ENCODE measurements around the gene ODAM. TPM values are rescaled to one million over a fixed set of nuclear protein-coding genes. Genes with fewer than 3 reads are reported as not detected.

The ODAM gene
- total RNA-seq, 1 experiment from 2014 or later: not detected

DNA sequence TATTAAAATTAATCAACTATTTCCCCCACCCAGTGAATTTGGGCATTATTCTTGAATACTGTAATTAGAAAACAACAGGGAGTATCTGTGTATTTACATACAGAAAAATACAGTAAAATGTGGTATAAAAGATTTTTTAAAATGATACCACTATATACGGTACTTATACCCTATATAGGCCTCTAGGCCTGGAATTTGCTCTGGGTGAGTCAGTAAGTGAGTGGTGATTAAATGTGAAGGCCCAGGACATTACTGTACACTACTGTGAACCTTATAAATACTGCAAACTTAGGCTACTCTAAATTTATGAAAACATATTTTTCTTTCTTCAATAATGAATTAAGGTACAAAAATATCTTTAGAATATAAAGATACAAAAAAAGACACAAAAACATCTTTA lies 40.6 kb downstream of the ODAM start:
- Histone ChIP-seq H3K4me3 (ENCODE audit: low read depth in 2 of 2, low read length in 2 of 2) (no peak overlapping the region), H3K36me3 (ENCODE audit: control insufficient read depth, insufficient read depth, low read length) (no peaks in the 10 kb centered on the region), H3K27ac (ENCODE audit: low read length) (no peak overlapping the region), H3K27me3 (ENCODE audit: control insufficient read depth, insufficient read depth, low read length) (no peaks in the 10 kb centered on the region), H3K4me1 (ENCODE audit: control insufficient read depth, insufficient read depth, low read length) (no peaks in the 10 kb centered on the region), H3K9me3 (ENCODE audit: control insufficient read depth, insufficient read depth, low read depth, low read length) (no peaks in the 10 kb centered on the region)
- in situ Hi-C loops (cut with HindIII; ENCODE audit: low pct_unique_long_range_greater_than_20kb, low sequenced_read_pairs) (no loop called here), intact Hi-C loops (cut with micrococcal nuclease; ENCODE audit: unreplicated experiment) (no loop called here)
- no TSS peak for BruUV-seq (replicated peaks)
- POLR2A ChIA-PET: no interaction called here
- no peak for ATAC-seq
- DNase-seq (ENCODE audit: low read depth, low spot score): no peak
- CTCF ChIA-PET: no interaction called here
- TF ChIP-seq, protein P1, sequence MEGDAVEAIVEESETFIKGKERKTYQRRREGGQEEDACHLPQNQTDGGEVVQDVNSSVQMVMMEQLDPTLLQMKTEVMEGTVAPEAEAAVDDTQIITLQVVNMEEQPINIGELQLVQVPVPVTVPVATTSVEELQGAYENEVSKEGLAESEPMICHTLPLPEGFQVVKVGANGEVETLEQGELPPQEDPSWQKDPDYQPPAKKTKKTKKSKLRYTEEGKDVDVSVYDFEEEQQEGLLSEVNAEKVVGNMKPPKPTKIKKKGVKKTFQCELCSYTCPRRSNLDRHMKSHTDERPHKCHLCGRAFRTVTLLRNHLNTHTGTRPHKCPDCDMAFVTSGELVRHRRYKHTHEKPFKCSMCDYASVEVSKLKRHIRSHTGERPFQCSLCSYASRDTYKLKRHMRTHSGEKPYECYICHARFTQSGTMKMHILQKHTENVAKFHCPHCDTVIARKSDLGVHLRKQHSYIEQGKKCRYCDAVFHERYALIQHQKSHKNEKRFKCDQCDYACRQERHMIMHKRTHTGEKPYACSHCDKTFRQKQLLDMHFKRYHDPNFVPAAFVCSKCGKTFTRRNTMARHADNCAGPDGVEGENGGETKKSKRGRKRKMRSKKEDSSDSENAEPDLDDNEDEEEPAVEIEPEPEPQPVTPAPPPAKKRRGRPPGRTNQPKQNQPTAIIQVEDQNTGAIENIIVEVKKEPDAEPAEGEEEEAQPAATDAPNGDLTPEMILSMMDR (IDR thresholded peaks at IDR 0.05): no peak
- TF ChIP-seq TCF7L2 (IDR thresholded peaks at IDR 0.05; ENCODE audit: low read depth, low read length) (no peak), SIN3A (IDR thresholded peaks at IDR 0.05; ENCODE audit: borderline replicate concordance, insufficient read depth, low read depth, low read length) (no peak), POLR2AphosphoS5 (IDR thresholded peaks at IDR 0.05; ENCODE audit: low read depth, low read length) (no peak)
- TF ChIP-seq, protein P2, sequence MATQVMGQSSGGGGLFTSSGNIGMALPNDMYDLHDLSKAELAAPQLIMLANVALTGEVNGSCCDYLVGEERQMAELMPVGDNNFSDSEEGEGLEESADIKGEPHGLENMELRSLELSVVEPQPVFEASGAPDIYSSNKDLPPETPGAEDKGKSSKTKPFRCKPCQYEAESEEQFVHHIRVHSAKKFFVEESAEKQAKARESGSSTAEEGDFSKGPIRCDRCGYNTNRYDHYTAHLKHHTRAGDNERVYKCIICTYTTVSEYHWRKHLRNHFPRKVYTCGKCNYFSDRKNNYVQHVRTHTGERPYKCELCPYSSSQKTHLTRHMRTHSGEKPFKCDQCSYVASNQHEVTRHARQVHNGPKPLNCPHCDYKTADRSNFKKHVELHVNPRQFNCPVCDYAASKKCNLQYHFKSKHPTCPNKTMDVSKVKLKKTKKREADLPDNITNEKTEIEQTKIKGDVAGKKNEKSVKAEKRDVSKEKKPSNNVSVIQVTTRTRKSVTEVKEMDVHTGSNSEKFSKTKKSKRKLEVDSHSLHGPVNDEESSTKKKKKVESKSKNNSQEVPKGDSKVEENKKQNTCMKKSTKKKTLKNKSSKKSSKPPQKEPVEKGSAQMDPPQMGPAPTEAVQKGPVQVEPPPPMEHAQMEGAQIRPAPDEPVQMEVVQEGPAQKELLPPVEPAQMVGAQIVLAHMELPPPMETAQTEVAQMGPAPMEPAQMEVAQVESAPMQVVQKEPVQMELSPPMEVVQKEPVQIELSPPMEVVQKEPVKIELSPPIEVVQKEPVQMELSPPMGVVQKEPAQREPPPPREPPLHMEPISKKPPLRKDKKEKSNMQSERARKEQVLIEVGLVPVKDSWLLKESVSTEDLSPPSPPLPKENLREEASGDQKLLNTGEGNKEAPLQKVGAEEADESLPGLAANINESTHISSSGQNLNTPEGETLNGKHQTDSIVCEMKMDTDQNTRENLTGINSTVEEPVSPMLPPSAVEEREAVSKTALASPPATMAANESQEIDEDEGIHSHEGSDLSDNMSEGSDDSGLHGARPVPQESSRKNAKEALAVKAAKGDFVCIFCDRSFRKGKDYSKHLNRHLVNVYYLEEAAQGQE (IDR thresholded peaks at IDR 0.05; ENCODE audit: insufficient read depth in 1 of 2, low read depth in 2 of 2, low read length in 1 of 2): no peak

DNA sequence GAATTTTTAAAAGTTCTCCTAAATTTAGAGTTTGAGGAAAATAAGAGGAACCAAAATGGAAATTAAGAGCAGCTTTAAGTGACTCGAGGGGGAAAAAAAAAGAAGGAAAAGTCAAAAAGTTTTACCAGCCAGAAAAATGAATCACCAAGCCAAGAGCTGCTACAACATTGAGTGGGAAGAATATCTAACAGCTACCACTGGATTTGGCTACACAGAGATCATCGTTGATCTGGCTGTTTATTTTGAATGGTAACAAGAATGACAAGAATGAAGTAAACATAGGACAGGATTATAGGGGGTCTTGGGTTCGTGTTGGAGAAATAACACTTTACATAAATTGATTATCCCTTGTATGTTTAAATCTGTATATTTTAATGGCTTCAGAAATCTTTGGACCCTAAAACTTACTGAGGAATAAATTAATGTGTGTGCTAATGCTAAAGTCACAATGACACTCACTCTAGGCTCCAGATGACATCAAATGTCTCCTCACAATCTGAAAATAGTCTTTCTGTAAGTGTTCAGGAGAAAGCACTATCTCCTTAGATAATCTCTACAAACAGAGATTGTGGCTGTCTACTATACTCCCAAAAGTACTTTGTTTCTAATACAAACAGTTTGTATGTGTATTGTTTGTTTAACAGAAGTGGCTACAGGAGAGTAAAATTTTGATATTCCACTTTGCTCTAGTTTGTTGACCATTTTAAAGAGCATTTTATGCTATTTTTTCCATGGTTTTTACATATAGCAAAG lies 43.8 kb downstream of the ODAM start:
- TF ChIP-seq SIN3A (IDR thresholded peaks at IDR 0.05; ENCODE audit: borderline replicate concordance, insufficient read depth, low read depth, low read length): no peak
- no peak for TF ChIP-seq POLR2AphosphoS5 (IDR thresholded peaks at IDR 0.05; ENCODE audit: low read depth, low read length)
- TF ChIP-seq, protein P2 (IDR thresholded peaks at IDR 0.05; ENCODE audit: insufficient read depth in 1 of 2, low read depth in 2 of 2, low read length in 1 of 2): no peak
- TF ChIP-seq, protein P1 (IDR thresholded peaks at IDR 0.05): no peak
- TF ChIP-seq TCF7L2 (IDR thresholded peaks at IDR 0.05; ENCODE audit: low read depth, low read length): no peak
- Histone ChIP-seq H3K36me3 (ENCODE audit: control insufficient read depth, insufficient read depth, low read length) (no peaks in the 10 kb centered on the region), H3K9me3 (ENCODE audit: control insufficient read depth, insufficient read depth, low read depth, low read length) (no peaks in the 10 kb centered on the region), H3K27ac (ENCODE audit: low read length) (no peak overlapping the region), H3K27me3 (ENCODE audit: control insufficient read depth, insufficient read depth, low read length) (no peaks in the 10 kb centered on the region), H3K4me3 (ENCODE audit: low read depth in 2 of 2, low read length in 2 of 2) (no peak overlapping the region), H3K4me1 (ENCODE audit: control insufficient read depth, insufficient read depth, low read length) (no peaks in the 10 kb centered on the region)
- no peak for DNase-seq (ENCODE audit: low read depth, low spot score)
- ATAC-seq: no peak
- in situ Hi-C loops (cut with HindIII; ENCODE audit: low pct_unique_long_range_greater_than_20kb, low sequenced_read_pairs) (no loop called here), intact Hi-C loops (cut with micrococcal nuclease; ENCODE audit: unreplicated experiment) (no loop called here)
- BruUV-seq (replicated peaks): no TSS peak
- POLR2A ChIA-PET: no interaction called here
- CTCF ChIA-PET: no interaction called here

Data from Panc1 (cell line).